AG09319 (cell line): ENCODE measurements around the gene MYO3B.

Experiments
- DNase-seq: peaks from one replicate; pipeline ENCODE4 v3.0.0-alpha.2; 2010; ENCODE audit warnings: low read depth; ENCODE audit errors: extremely low read depth
- TF ChIP-seq, protein P1 (sequence below): IDR thresholded peaks from 2 replicates; pipeline ENCODE4 v1.5.1; 2011; ENCODE audit warnings: low read depth, mild to moderate bottlenecking, inconsistent platforms, low read length, moderate library complexity

Gene MYO3B

DNA sequence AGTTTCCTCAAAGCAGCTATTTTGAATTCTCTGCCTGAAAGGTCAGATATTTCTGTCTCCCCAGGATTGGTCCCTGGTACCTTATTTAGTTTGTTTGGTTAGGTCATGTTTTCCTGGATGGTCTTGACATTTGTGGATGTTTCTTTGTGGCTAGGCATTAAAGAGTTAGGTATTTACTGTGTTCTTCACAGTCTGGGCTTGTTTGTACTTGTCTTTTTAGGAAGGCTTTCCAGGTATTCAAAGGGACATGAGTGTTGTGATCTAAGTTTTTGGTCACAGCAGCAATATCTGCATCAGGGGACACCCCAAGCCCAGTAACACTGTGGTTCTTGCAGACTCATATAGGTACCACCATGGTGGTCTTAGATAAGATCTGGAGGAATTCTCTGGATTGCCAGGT, 11.8 kb downstream of the MYO3B start:
- TF ChIP-seq, protein P1, sequence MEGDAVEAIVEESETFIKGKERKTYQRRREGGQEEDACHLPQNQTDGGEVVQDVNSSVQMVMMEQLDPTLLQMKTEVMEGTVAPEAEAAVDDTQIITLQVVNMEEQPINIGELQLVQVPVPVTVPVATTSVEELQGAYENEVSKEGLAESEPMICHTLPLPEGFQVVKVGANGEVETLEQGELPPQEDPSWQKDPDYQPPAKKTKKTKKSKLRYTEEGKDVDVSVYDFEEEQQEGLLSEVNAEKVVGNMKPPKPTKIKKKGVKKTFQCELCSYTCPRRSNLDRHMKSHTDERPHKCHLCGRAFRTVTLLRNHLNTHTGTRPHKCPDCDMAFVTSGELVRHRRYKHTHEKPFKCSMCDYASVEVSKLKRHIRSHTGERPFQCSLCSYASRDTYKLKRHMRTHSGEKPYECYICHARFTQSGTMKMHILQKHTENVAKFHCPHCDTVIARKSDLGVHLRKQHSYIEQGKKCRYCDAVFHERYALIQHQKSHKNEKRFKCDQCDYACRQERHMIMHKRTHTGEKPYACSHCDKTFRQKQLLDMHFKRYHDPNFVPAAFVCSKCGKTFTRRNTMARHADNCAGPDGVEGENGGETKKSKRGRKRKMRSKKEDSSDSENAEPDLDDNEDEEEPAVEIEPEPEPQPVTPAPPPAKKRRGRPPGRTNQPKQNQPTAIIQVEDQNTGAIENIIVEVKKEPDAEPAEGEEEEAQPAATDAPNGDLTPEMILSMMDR: no peak
- no peak for DNase-seq

DNA sequence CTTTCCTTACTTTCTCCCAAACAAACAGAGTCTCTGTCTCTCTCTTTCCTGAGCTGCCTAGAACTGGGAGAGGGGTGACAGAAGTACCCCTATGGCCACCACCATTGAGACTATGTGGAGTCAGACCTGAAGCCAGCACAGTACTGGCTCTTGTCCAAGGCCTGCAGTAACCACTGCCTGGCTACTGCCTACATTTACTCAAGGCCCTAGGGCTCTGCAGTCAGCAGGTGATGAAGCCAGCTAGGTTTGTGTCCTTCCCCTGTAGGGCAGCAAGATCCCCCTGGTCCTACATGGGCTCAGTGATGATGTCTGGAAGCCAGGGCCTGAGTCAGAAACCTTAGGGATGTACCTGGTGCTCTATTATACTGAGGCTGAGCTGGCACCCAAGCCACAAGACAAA, 12.2 kb downstream of the MYO3B start:
- TF ChIP-seq, protein P1: no peak
- no peak for DNase-seq

DNA sequence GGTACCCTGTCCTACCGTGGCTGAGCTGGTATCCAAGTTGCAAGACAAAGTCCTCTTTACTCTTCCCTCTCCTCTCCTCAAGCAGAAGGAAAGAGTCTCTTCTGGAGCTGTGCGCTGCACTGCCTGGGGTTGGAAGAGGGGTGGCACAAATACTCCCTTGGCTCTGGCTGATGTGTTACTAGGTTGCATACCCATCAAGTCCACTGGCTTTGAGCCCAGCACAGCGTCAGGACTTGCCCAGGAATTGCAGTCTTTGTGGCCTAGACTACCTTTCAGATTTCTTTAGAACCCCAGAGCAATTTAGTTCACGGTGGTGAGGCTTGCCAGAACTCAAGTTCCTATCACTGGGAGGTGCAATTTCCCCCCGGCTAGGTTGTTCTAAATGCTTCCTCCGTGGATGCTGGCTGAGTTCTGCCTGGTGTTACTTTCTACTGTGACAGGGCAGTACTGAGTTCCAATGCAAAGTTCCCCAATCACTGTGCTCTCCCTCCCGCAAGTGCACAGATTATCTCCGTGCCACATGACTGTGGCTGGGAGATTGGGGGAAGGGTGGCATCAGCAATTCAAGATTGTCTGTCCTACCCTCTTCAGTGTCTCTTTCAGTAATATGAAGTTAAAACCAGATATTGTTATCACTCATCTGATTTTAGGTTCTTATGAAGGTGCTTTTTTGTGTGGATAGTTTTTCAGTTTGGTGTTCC, 13.4 kb downstream of the MYO3B start:
- DNase-seq: no peak
- TF ChIP-seq, protein P1: no peak

DNA sequence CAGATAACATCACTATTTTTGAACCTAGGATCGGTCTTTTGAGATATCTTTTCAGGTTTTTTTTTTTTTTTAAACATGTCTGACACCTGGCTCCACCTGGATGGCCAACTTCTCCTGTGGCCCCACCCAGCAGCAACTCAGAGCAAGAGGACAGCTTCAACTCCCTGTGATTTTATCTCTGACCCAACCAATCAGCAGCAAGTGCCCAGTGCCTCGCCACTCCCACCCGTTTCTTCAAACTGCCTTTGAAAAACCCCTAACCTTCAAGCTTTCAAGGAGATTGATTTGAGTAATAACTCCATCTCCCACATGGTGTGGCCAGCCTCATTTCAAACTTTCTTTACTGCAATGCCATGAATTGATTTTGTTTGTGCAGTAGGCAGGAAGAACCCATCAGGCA, 19.0 kb downstream of the MYO3B start:
- DNase-seq: no peak
- TF ChIP-seq, protein P1: no peak

DNA sequence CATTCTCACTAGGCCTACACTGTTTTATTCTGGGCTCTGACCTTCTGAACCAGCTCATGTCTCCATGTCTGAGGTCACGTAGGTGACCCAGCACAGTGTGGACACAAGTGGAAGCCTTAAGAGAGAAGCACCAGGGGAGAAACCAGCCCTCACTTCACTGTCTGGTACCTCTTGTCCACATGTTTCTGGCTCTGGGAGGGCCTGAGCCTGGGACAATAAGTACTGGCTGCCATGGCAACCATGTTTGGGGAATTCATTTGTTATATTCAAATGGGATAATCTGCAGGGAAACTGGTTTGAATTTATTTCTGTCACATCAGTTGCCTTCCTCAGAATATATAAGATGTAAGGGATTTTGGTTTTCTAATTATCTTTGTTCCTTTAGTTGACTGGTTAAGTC, 23.3 kb downstream of the MYO3B start:
- TF ChIP-seq, protein P1: no peak
- DNase-seq: no peak

DNA sequence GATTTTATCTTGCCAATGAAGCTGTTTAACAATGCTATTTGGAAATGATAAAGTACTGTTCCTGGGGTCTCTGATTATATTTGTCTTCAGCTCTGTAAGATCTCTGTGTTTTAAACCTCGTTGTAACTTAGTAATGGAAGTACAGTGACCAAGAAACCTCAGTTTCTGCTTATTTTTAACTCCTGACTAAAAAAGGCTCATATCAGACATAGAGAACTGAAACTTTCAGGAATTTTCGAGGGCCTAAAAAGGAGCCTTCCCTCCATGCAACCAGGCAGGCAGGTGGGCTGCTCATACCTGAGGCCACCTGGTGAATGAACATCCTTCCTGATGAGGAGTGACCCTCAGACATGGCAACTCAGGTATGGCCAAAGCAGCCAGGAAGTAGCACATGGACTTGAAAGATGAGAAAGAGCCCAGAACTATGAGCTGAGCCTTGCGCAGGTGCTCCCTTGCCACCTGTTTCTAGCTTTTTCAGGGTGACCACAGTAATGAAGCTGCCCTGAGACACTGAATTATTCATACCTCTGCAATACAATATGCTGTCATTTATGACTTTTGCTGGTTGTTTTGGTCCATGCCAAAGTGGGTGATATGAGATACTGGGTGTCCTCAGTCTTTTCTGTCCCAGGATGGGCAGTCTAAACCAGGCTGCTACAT, 23.9 kb downstream of the MYO3B start:
- TF ChIP-seq, protein P1: no peak
- no peak for DNase-seq

DNA sequence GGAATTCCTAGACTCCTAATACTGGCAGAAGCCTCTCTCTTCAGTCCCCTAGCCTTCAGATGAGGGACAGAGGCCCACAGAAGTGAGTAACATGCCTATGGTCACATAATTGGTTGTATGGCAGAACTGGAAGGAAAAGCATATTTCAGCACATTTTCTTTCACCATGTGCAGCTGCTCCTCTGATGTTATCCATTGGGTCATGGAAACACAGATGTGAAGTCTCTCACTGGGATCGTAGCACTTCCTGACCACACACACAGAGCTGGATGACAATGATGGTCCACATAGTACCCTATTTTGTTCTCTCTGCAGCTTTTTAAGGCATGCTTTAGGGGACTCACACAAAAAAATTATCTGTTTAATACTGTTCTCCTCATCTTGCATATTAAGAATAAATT, 24.5 kb downstream of the MYO3B start:
- TF ChIP-seq, protein P1: no peak
- DNase-seq: no peak
